NCI-H1105 treated with DMSO at 0.1 percent for 48 hours (cell line): ENCODE measurements around the gene PPP1CA.

Experiments used
- DNase-seq: peaks from one replicate; lab custom pipeline; 2025; lab: John Stamatoyannopoulos, UW

The PPP1CA gene

DNA sequence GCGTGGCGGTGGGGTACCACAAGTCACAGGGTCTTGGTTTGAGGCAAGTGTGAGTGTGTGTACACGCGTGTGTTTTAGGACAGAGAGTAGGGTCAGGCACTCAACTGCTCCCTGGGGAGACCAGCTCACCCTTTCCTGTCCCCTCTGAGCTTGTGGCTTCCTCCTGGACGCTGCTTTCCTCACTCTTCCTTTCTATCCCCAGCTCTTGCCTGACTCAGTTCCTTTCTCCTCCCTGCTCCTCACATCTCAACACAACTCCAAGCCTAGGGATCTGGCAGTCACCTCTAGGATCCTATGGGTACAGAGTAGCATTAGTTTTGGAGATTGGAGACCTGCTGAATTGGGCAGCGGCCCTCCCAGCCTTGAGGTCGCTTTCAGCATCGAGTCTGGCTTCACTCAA lies 32.4 kb downstream of the PPP1CA start:
- DNase-seq, result no peak

DNA sequence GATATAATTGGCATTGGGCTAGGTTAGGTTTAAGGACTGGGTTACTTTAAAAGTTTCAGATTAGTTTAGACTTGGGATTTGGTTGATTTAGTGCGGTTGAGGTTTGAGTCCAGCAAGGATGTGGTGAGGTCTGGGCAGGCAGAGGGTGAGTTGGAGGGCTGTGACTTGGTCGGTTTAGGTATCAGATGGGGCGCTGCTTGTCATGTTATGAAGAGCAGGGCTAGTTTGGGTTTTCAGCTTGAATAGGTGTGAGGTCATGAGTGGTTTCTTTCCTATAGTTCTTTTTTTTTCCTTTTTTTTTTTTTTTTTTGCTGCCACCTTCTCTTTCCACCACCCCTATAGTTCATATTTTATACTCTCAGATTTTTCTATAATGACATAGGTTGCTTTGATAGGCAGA lies 33.0 kb downstream of the PPP1CA start:
- DNase-seq, result no peak

GRCh38 chr11:67367761-67368227 lies 33.9 kb downstream of the PPP1CA start:
- DNase-seq, result no peak

DNA sequence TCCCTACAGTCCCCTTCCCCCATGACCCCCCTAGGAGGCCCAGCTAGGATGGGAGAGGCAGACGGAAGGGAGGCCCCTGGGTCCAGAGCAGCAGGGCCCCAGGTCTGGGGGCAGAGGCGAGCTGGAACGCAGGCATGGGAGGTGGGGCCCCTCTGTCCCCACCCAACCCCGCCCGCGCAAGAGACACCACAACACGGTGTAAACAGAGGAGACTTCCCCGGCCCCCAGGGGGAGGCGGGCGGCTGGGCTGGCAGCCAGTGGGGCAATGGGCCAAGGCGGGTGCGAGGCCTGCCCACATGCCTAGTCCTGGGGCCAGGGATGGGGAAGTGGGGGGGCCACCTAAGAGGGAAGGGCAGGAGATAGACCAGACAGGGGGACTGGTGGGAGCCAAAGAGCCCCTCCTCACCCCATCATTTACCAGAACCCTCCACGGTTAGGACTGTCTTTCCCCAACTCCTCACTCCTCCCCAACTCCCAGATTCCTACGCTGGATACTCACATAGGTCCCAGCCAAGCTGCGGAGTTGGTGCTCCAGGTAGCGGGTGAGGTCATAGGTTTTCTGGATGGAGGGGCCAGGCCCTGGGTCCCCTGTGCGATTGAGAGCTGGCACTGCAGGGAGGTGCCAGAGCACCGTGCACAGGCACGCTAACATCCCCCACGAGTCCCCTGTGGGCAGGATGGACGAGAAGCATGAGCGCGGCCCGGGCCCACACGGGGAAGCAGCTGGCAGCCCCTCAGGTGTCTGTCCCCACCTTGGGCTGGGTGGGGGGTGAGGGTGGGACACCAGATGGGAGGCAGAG lies 34.5 kb downstream of the PPP1CA start:
- no peak for DNase-seq

- no peak for DNase-seq
Observed at GRCh38 chr11:67366546-67366945, 35.1 kb downstream of the PPP1CA start.

- no peak for DNase-seq
Observed at GRCh38 chr11:67365736-67366444, 35.8 kb downstream of the PPP1CA start.

DNA sequence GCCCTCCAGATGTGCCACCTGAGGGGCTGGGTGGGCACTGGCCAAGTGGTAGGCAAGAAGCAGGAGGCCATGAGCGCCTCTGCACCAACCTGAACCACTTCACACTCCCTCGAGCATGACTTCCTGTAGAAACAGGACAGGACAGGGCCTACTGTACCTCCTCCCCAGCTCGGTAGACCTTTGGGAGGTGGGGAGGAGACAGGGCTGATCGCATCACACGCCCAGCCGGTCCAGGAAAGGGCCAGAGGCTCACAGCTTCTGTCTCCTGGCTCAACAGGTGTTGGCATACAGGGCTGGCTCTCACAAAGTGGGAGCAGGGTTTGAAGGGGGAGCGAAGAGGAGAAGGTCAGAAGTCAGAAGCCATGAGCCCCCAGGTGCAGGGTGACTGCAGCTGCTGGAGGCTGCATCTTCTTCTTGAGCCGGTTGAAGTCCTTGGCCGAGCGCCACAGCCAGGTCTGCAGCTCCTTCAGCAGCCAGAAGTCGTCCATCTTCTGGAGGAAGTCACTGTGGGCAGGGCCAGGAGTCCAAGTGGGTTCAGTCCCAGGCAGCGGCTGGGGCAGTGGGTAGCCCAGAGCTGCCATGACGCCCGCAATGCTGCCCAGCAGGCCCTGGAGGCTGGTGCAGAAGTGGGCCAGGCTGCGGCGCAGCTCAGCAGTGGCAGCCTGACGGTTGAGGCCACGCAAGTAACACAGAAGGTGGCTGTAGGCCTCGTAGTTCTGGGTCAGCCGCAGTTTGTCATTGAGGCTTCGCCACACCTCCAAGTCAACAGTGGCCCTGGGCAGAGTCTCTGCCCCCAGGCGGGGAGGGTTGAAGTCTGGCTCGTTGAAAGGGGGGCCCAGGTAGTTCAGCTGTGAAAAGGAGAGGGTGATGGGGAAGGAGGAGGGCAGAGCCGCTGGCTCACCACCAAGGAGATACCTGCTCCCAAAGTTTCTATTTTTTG lies 36.6 kb downstream of the PPP1CA start:
- no peak for DNase-seq

- no peak for DNase-seq
Observed at GRCh38 chr11:67364169-67364568, 37.5 kb downstream of the PPP1CA start.

DNA sequence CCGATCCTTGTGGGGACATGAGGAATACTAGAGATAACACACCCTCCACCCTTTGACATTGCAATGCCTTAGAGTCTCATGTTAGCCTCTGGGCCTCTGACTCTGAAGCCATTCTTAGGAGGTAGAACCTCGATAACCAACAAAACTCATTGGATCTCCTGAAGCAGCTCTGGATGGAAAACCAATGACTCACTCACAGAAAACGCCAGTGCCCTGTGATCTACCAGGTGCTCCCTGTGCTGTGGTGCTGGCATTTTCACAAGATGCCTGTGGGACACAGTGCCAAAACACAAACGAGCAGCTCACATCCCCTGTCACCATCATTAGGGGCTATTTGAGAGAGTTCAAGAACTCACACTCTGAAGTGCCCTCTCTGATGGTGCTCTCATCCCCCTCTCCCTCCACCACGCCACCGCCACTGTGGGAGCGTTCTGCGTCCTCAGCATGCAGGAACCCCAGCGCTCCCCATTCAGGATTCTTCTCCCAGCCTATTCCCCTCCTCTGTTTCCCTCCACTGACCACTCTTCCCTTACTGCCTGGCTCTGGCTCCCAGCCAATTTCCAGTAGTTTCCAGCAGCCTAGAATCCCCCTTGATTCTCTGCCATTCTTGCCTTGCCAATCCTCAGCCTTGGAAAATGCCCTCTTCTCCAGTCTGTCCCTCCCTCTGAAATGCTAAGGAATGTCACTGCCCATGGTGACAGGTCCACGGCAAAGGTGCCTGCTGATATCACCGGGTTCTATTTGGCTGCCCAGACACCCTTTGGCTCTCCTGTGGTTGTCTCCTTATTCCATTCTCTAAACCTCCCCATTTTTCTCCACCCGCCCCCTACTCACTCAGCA lies 43.6 kb downstream of the PPP1CA start:
- DNase-seq, result no peak

DNA sequence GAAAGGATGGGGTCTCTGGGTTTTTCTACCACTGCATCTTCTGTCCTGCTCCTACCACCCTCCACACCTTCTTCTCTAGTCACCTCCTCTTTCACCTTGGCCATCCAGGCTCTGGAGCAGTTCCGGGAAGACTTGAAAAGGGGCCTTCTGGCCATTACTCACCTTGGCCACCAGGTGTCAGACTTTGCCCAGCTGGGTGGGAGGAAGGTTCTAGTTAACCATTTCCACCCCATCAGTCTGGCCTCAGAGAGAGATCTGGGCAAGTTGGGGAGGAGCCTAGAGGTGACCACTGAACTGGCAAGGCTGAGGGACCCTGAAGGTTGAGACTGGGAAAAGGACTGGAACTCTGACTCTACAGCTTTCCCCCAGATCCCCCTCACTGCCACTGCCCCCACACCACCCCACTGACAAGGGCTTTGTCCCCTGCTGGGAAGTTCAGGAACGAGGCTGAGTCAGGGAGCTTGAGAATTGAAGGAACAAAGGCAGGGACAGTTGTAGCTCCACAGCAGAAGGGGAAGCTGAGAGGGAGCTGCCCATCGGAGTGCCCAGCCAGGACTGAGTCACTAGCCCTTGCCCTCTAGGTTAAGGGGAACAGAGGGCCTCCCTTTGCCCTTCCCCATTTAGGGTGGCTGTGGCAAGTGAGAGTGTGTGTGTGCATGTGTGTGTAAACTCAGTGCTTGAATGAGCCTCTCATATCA lies 44.6 kb downstream of the PPP1CA start:
- peak; percentile 63 for DNase-seq

GRCh38 chr11:67356387-67356863 lies 45.2 kb downstream of the PPP1CA start:
- no peak for DNase-seq

DNA sequence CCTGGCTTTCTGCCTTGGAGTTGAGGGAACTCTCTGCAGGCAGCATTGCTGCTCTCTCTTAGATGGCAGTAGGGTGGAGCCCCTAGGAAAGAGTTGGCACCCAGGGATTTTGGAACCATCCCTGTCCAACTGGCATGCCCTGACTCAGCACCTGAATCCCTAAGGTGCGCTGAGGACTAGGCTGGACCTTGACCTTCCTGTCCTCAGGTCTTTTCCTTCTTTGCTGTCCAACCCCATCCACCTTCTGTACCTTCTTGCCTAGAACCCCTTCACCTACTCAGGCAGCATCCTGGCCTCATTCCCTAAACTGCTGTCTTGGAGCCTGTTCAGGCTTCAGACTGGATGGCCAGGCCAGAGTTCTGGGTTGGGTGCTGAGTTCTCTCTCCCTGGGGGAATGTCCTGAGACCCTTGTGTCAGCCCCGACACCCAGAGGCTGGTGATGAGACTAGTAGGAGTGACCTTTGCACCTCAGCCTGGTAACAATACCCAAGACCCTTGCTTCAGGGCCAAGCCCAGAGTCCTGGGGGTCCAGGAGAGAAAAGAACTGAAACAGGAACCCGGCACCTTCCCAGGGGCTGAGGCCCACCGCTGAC lies 45.8 kb downstream of the PPP1CA start:
- DNase-seq, result no peak

DNA sequence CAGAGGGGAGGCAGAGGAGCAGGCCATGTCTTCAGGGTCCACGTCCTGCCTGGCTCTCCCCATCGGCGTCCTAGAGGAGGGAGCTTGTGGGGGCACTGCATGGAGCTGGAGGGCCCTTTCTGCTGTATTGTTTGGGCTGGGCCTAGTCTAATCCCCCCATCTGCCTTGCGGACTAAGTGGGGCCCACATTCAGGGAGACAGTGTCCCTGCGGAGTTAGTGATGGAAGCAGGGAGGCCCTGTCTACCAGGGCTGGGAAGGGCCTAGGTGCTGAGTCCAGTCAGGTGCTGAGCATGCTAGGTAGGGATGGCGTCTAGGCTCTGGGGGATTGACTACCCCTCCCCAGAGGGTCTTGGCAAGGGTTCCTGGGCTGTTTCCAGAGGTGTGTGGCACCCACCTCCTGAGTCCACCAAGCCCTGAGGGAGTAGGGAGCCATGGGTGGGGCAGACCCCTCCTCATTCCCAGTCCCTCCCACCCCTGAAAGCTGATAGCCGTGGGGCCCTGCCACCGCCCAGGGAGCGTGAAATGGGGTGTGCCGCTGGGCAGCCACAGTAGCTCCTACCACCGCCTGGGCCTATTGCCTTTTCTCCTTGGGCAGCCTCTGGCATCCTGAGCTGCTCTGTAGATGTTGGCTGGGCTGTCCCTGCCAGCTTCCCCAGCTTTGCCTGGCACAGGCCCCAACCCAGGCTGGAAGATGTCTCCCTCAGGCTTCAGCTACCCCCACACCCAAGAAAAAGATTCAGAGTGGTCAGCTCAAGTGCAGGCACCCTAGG lies 46.5 kb downstream of the PPP1CA start:
- no peak for DNase-seq

- DNase-seq, result no peak
Observed at GRCh38 chr11:67354075-67355022, 47.3 kb downstream of the PPP1CA start.

DNA sequence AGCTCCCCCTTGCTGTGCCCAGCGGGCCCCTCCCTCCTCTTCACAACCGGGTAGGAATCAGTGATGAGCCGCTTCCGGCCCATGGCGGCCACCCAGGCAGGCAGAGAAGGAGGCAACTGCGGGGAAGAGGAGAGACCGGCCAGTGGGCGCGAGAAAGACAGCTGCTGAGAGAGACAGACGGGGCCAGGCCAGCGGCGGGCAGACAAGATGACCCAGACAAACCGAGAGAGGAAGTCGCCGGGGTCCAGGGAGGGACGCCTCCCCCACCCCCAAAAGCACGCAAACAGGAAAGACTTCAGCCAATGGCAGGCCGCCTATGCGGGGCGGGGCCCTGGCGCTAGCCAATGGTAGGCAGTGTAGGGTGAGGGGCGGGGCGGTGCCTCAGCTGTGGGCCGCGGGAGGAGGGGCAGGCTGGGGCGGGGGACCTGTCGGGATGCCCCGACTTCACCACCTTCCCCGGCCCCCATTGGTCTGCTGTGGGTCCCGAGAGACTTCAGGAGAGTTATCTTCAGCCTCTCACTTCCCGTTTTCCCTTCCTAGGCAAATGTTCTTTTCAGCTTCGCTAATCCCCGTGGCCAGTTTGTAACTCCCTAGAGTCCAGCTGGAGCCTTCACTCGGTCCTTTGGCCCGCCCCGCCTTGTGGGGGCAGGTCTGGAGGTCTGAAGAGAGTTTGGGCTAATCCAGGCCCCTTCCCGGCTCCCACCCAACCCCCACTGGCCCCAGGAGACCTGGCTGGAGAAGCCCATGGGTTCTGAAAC lies 48.2 kb downstream of the PPP1CA start, which contains the start of gene POLD4:
Gene POLD4 (minus strand): TSS at position 230 of the 758 bp plus-strand sequence. CDS start 147 bp downstream, at position 83.
- peak; percentile 89 for DNase-seq

DNA sequence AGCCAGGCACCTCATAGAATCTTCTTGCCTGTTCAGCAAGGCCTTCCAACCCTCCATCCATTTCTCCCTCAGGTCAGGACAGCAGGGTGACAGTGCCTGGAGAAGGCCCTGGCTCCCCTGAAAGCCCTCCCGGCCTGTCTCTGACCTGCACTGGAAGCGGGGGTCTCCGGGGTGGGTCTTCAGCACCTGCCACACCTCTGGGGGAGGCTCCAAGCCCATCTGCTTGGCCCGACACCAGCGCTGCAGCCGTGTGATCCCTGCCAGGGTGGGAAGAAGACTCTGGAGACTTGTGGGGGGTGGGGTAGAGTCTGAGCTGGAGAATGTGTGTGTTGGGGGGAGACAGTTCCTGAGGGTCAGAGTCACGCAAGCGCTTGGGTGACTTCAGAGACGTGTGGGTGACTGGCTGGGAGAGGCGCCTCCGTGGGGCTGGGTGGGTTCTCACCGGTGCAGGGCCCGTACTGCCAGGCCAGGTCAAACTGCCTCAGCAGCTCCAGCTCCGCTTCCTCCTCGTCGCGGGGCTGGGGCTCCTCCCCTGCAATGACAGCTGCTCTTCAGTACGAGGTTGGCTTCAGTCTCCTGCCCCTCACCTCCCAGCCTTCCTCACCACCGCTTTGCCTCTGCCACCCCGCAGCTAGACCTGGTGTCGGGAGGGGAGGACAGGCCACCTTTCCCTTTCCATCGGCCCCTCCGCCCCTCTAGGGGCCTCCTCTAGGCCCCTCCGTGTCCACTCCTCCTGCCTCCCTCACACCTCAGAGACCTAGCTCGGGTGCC lies 48.9 kb downstream of the PPP1CA start:
- DNase-seq, result peak; percentile 76
